Measurements from ENCODE around the gene TRIM63.

The TRIM63 gene

DNA sequence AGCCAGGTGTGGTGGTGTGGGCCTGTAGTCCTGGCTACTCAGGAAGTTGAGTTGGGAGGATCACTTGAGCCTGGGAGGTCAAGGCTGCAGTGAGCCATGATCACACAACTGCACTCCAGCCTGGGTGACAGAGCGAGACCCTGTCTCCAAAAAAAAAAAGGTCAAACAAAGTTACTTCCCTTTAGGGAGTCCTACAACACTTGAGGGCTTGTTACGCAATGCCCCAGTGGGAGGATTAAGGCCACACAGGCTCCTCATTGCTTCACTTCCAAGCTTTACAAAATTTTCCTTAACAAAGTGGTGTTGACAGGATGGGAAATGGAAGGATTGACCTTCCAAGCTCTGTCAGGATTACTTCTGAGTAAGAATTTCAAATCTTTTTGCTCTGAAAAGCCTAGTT, 52.1 kb downstream of the TRIM63 start:
- DNase-seq = peak; percentile 95 to 98

DNA sequence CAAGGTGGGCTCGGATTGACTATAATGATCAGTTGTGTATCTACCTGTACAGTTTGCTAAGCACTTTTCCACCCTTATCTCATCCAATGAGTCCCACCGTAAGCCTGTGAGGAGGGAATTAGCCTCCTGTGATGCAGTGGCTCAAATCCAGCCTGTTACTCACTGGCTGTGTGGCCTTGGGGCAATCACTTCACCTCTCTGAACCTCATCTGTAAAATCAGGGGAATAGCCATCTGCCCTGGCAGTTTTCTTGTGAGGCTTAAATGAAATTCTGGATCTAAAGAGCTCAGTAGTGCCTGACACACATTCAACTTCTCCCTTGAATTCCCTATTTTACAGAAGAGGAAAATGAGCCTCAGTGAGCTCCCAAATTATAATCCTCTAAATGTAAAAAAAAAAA, 53.3 kb downstream of the TRIM63 start:
- no peak for DNase-seq

DNA sequence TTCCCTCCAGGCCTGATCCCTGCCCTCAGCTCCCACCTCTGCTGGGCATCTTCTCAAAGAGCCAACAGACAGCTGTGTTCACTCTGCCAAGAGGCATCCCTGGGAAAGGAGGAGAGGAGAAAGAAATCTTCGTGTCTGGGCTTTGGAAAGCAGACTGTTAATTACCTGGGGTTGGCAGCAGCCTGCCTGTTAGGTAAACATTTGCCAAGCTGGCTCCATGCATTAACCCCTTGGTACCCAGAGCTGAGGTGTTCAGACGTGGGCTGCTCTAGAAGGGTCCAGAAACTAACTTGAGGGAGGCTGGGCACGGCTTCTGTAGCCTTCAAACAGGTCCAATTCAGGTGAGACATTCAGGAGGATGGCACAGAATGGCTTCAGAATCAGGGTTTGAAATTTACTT, 54.6 kb downstream of the TRIM63 start:
- no peak for DNase-seq

DNA sequence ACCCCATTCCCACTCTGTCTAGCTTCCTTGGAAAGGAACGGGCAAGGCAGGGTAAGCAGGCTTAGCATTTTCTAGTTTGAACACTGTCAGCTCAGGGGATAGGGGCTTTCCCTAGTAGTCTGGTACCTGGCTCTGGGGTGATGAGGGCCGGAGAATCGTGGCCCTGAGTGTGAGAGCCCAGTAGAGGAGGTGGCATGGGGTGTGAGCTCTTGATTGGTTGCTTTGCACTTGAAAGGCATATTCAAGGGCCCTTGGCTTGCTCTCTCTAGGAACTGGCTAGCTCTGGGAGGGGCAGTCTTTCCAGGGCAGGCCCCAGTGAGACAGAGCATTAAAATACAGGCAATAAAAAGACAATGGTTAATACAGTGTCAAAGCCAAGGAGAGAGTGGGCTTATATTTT, 56.6 kb downstream of the TRIM63 start:
- DNase-seq = no peak

DNA sequence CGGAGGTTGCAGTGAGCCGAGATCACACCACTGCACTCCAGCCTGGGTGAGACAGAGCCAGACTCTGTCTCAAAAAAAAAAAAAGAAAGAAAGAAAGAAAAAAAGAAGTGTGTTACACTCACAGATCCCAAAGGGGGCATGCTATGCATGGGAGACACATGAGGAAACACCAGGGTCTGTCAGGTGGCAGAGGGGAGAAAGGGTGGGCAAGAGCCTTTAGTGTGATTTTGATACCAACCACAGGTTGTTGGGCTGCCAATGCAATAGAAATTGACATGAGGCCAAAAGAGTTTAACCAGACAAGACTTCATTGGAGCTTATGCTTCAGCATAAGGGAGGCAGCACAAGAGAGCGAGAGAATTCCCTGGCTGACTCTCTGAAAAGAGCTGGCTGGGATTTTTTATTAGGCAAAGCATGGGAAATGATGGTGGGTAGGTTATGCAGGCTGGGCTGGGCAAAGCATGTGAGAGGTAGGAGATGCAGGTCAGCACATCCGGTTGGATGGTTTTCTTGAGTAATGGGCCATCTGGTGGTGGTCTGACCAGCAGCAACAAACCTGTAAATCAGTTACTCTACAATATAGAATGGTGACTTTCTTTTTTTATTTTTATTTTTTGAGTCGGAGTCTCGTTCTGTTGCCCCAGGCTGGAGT, 57.5 kb downstream of the TRIM63 start:
- no peak for DNase-seq

DNA sequence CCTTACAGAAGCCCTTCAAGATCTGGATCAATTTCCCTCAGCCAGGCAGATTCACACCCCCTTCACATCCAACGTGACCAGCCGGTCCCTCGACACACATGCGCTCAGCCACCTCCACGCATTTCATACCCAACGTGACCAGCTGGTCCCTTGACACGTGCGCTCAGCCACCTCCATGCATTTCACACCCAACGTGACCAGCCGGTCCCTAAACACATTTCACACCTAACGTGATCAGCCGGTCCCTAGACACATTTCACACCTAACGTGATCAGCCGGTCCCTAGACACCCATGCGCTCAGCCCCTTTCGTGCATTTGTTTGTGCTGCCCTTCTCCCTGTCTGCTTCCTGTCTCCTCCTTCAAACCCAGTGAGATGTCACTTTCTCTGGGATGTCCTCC, 60.7 kb downstream of the TRIM63 start:
- no peak for DNase-seq

DNA sequence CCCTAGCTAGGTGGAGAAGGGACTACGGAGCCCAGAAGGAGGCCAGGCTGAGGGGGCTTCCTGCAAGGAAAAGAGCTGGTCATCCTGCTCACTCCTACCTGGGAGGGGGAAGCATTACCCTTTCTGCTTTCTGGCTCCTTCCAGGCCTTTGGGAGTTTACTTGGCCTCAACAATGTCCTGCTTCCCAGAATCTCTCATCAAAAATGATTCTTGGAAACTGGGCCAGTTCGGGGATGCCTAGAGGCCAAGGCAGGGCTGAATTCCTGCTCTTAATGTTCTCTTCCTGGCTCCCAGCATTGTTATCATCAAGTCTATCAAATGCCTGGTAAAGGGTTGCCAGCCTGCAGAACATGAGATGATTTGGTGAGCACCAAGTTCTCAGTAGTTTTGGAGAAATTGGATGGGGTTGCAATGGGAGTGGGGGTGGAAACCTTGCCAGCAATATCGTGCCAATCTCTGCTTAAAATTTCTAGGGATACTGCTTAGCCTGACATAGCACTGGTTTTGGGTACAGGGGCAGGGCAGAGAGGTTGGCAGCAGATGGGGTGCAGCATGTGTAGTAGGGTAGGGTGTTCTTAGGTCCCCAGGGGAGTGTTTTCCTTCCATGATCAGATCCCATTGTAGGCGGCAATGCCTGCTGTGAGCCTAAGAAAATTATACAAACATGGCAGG, 61.9 kb downstream of the TRIM63 start:
- DNase-seq = no peak

DNA sequence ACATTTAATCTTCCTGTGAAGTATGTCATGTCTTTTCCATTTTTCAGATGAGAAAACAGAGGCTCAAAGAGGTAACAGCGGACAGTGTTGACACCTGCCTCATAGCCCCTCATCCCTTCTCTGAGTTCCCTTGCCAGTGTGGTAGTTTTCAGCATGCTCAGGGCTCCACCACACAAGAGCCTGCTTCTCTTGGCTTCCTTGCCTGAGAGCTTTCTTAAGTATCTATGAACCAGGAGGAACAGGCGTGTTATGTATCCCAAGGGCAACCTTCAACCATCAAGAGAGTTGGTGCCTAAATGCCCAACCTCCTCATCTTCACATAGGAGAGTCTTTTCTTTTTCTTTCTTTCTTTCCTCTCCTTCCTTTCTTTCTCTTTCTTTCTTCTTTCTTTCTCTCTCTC, 63.7 kb downstream of the TRIM63 start:
- no peak for DNase-seq

DNA sequence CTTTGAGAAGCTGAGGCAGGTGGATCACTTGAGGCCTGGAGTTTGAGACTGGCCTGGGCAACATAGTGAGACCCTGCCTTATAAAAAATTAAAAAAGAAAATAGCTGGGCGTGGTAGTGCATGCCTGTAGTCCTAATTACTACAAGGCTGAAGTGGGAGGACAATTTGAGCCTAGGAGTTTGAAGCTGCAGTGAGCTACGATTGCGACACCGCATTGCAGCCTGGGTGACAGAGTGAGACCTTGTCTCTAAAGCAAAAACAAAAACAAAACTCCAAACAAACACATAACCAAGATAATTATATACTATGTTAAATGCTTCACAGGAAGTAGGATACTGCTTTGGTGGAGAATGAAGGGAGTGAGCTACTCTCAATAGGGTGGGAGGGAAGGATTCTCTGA, 64.2 kb downstream of the TRIM63 start:
- DNase-seq = peak; percentile 22 to 57
